Panc1 (cell line): ENCODE data around the gene GNAT2. TPM values are rescaled to one million over a fixed set of nuclear protein-coding genes. Genes with fewer than 3 reads are reported as not detected.

Experiments
- ATAC-seq: fragments of 200-7000 bp; cut with Tn5 transposase; 2 replicates; pipeline ENCODE4 v1.9.1; 2020; ENCODE audit warnings: mild to moderate bottlenecking, moderate library complexity
- BruUV-seq: library from RNA; stranded (reverse); fragments of 400-500 nt; replicated peaks from 2 replicates; lab custom pipeline; 2021; lab: Mats Ljungman, UMichigan
- CTCF ChIA-PET: fragments of 300-600 bp; sonication (Branson Sonifier 250); formaldehyde crosslinking; loops from one replicate; lab custom pipeline; 2022; ENCODE audit warnings: antibody characterized with exemption; lab: Charles Lee
- POLR2A ChIA-PET: fragments of 300-600 bp; sonication (Branson Sonifier 250); formaldehyde crosslinking; loops from one replicate; lab custom pipeline; 2022; ENCODE audit warnings: antibody characterized with exemption; lab: Charles Lee
- DNase-seq: peaks from one replicate; pipeline ENCODE4 v3.0.0-alpha.2; 2010; ENCODE audit warnings: low read depth, low spot score
- H3K27ac ChIP-seq: 2 replicates; pipeline ENCODE4 v1.5.1; 2011; ENCODE audit warnings: mild to moderate bottlenecking, low read length, inconsistent platforms
- H3K27me3 ChIP-seq: fragments of 200-500 bp; sonication (Bioruptor generic); 2 replicates; pipeline ENCODE4 v1.6.0; 2014; ENCODE audit warnings: low read length, inconsistent platforms; ENCODE audit not compliant: control insufficient read depth, insufficient read depth
- H3K36me3 ChIP-seq: fragments of 200-500 bp; sonication (Bioruptor generic); 2 replicates; pipeline ENCODE4 v1.5.1; 2014; ENCODE audit warnings: inconsistent platforms, mild to moderate bottlenecking, low read length, moderate library complexity; ENCODE audit not compliant: control insufficient read depth, insufficient read depth
- H3K4me1 ChIP-seq: 2 replicates; pipeline ENCODE4 v1.5.1; 2011; ENCODE audit warnings: inconsistent platforms, mild to moderate bottlenecking, low read length, moderate library complexity; ENCODE audit not compliant: control insufficient read depth, insufficient read depth
- H3K4me3 ChIP-seq, 2 experiments: 2 replicates each; pipeline ENCODE4 v1.5.1; 2011 to 2012; ENCODE audit warnings: low read depth in 2 of 2, low read length in 2 of 2, mild to moderate bottlenecking in 2 of 2, inconsistent platforms in 1 of 2, moderate library complexity in 1 of 2
- H3K9me3 ChIP-seq: fragments of 200-500 bp; sonication (Bioruptor generic); 2 replicates; pipeline ENCODE4 v1.5.1; 2014; ENCODE audit warnings: low read depth, mild to moderate bottlenecking, inconsistent platforms, low read length, moderate library complexity; ENCODE audit not compliant: control insufficient read depth, insufficient read depth
- CTCF ChIP-seq: fragments of 450-650 bp; IDR thresholded peaks from 2 replicates; pipeline ENCODE4 v1.5.1; 2017; ENCODE audit warnings: mild to moderate bottlenecking
- POLR2AphosphoS5 ChIP-seq: IDR thresholded peaks from 2 replicates; pipeline ENCODE4 v1.6.1; 2012; ENCODE audit warnings: mild to moderate bottlenecking, low read depth, low read length, moderate library complexity
- REST ChIP-seq, 2 experiments: IDR thresholded peaks; 2 replicates each; pipeline ENCODE4 v1.6.1; 2011 to 2012; ENCODE audit warnings: low read depth in 2 of 2, control low read depth in 1 of 2, low read length in 1 of 2, mild to moderate bottlenecking in 1 of 2, moderate library complexity in 1 of 2; ENCODE audit not compliant: insufficient read depth in 1 of 2
- SIN3A ChIP-seq: IDR thresholded peaks from 2 replicates; pipeline ENCODE4 v1.6.1; 2012; ENCODE audit warnings: low read depth, mild to moderate bottlenecking, low read length, moderate library complexity, borderline replicate concordance; ENCODE audit not compliant: insufficient read depth
- TCF7L2 ChIP-seq: IDR thresholded peaks from 2 replicates; pipeline ENCODE4 v1.6.1; 2011; ENCODE audit warnings: mild to moderate bottlenecking, low read depth, low read length, inconsistent platforms
- in situ Hi-C: cut with HindIII; loops from 2 replicates; pipeline ENCODE4 v1.10.0; 2016; ENCODE audit warnings: low sequenced_read_pairs, low pct_unique_long_range_greater_than_20kb
- intact Hi-C: fragments of 100-400 bp; cut with micrococcal nuclease; formaldehyde crosslinking; loops from one replicate; pipeline ENCODE4 v1.10.0; 2022; ENCODE audit not compliant: unreplicated experiment
- total RNA-seq: library from RNA; stranded (reverse); gene quantifications from one replicate; pipeline ENCODE4 v1.2.1, GENCODE V29; 2021; ENCODE audit not compliant: unreplicated experiment

Gene GNAT2
- total RNA-seq, 1 experiment from 2014 or later, result 0.44 TPM

- H3K27ac ChIP-seq, result peak overlapping the region; percentile 94
- TSS peak; percentile 85 for BruUV-seq
- H3K4me1 ChIP-seq, result peaks cover 15% of the 10 kb centered on the region
- intact Hi-C loops, result no loop called here
- no peaks in the 10 kb centered on the region for H3K36me3 ChIP-seq
- DNase-seq, result no peak
- ATAC-seq, result peak; percentile 10; the same call in 1 of the 2 replicates
- TF ChIP-seq CTCF, result no peak
- no peak for TF ChIP-seq SIN3A
- no peak for TF ChIP-seq REST (IDR thresholded peaks at IDR 0.05; ENCODE audit: insufficient read depth in 1 of 2, low read depth in 2 of 2, low read length in 1 of 2)
- TF ChIP-seq TCF7L2, result no peak
- TF ChIP-seq POLR2AphosphoS5, result no peak
- H3K27me3 ChIP-seq, result no peaks in the 10 kb centered on the region
- POLR2A ChIA-PET, result no interaction called here
- in situ Hi-C loops, result no loop called here
- H3K4me3 ChIP-seq, result peak overlapping the region; percentile 84 to 92
- CTCF ChIA-PET, result interaction anchor here (0.6 kb wide), 1 partner anchor 469 kb away, joined by 3 read pairs; no protein-coding TSS in a partner anchor
- H3K9me3 ChIP-seq, result no peaks in the 10 kb centered on the region
Observed at GRCh38 chr1:109618661-109619575, 498 bp downstream of the GNAT2 start.

DNA sequence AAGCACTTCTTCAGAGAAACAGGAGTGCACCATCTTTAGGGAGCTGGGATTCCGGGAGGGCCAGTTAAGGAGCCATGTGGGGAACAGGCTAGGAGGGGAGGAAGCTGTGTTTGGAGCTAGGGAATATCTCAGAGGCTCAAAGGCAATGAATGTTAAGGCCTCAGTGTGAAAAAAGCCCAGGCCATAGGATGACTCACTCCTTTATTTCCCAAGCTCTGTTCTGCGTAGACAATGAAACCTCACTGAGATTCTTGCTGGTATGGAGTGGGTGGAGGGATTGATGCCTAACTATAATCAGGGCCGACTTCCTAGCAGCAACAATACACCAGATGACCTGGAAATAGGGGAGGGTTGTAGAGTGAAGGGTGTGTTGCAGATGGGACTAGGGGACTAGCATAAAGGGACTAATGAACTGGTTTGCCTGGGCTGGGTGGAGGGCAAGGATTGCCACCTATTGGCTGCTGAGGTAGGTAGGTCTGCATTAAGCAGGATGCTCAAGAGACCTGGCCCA is 2.1 kb downstream of the GNAT2 start:
- DNase-seq (no peak), ATAC-seq (no peak)
- ChIA-PET CTCF (interaction anchor here (0.9 kb wide), 1 partner anchor 40 kb away, joined by 3 read pairs; no protein-coding TSS in a partner anchor), POLR2A (no interaction called here)
- intact Hi-C loops, result no loop called here
- Histone ChIP-seq H3K4me3 (no peak overlapping the region), H3K27ac (no peak overlapping the region), H3K36me3 (no peaks in the 10 kb centered on the region), H3K4me1 (peaks cover 12% of the 10 kb centered on the region), H3K27me3 (no peaks in the 10 kb centered on the region), H3K9me3 (no peaks in the 10 kb centered on the region)
- in situ Hi-C loops, result no loop called here
- TF ChIP-seq TCF7L2 (no peak), SIN3A (no peak), REST (IDR thresholded peaks at IDR 0.05; ENCODE audit: insufficient read depth in 1 of 2, low read depth in 2 of 2, low read length in 1 of 2) (no peak), POLR2AphosphoS5 (no peak), CTCF (no peak)
- BruUV-seq, result no TSS peak
